GM12878 (cell line): ENCODE results near the gene CYTIP. TPM values are rescaled to one million over a fixed set of nuclear protein-coding genes. Genes with fewer than 3 reads are reported as not detected.

Source experiments
- CHD4 ChIP-seq: fragments of 200-600 bp; sonication (generic); IDR thresholded peaks from 2 replicates; pipeline ENCODE4 v1.6.1; 2016; ENCODE audit warnings: mild to moderate bottlenecking
- E4F1 ChIP-seq: fragments of 450-650 bp; IDR thresholded peaks from 2 replicates; pipeline ENCODE4 v1.6.1; 2018; ENCODE audit warnings: borderline replicate concordance, mild to moderate bottlenecking; ENCODE audit not compliant: partially characterized antibody
- ETV6 ChIP-seq, 2 experiments: fragments of 450-650 bp in 1 of 2; IDR thresholded peaks in 1 of 2; conservative IDR thresholded peaks in 1 of 2; 2 replicates each; pipeline ENCODE4 v1.6.1; 2014; ENCODE audit warnings: antibody characterized with exemption in 1 of 2, borderline replicate concordance in 1 of 2, low read depth in 1 of 2, mild to moderate bottlenecking in 1 of 2, moderate library complexity in 1 of 2
- EZH2 ChIP-seq: IDR thresholded peaks from 2 replicates; pipeline ENCODE4 v1.6.1; 2012; ENCODE audit warnings: low read depth, mild to moderate bottlenecking, control low read depth, inconsistent platforms, low read length, borderline replicate concordance; ENCODE audit not compliant: control insufficient read depth
- NBN ChIP-seq: fragments of 450-650 bp; IDR thresholded peaks from 2 replicates; pipeline ENCODE4 v1.6.1; 2016
- NFYA ChIP-seq: IDR thresholded peaks from 2 replicates; pipeline ENCODE4 v1.6.1; 2011; ENCODE audit warnings: low read depth, mild to moderate bottlenecking, low read length, improper control_type of control experiment, borderline replicate concordance
- SIX5 ChIP-seq: IDR thresholded peaks from 2 replicates; pipeline ENCODE4 v1.6.1; 2011; ENCODE audit warnings: mild to moderate bottlenecking, low read depth, low read length, moderate library complexity; ENCODE audit not compliant: severe bottlenecking
- SMAD1 ChIP-seq: fragments of 450-650 bp; IDR thresholded peaks from 2 replicates; pipeline ENCODE4 v1.6.1; 2018; ENCODE audit warnings: mild to moderate bottlenecking, low read depth; ENCODE audit not compliant: partially characterized antibody
- SMARCA5 ChIP-seq: fragments of 450-650 bp; IDR thresholded peaks from 2 replicates; pipeline ENCODE4 v1.6.1; 2017; ENCODE audit warnings: mild to moderate bottlenecking
- ZBTB4 ChIP-seq: fragments of 450-650 bp; formaldehyde crosslinking; IDR thresholded peaks from 2 replicates; pipeline ENCODE4 v1.4.0; 2022; ENCODE audit warnings: mild to moderate bottlenecking, moderate library complexity
- polyA plus RNA-seq, 11 experiments: library from polyadenylated mRNA; depleted of rRNA in 4 of 11; unstranded in 6 of 11; stranded (reverse) in 5 of 11; fragments of >200 nt; fragmentation: Nextera tagmentation in 4 of 11; fragmentation: Illumina TruSeq in 1 of 11; extraction: Ambion mirVana in 4 of 11; extraction: Trizol in 1 of 11; gene quantifications; 1 replicate in 1 of 11; 2 replicates in 10 of 11; pipeline versions ENCODE4 v1.2.1 to v1.2.3, GENCODE V29; 2011 to 2016; ENCODE audit warnings: inconsistent platforms in 2 of 11, missing spikeins in 2 of 11, low read depth in 1 of 11
- total RNA-seq, 4 experiments: library from RNA; depleted of rRNA in 3 of 4; stranded (reverse); fragments of >200 nt in 3 of 4; fragmentation: Illumina TruSeq in 1 of 4; extraction: Trizol in 1 of 4; gene quantifications; 2 replicates each; pipeline versions ENCODE4 v1.2.1 to v1.2.3, GENCODE V29; 2013 to 2021
- TF ChIP-seq, protein P1 (sequence below): IDR thresholded peaks from 2 replicates; pipeline ENCODE4 v1.6.1; 2011; ENCODE audit warnings: low read depth, low read length, improper control_type of control experiment, borderline replicate concordance
- TF ChIP-seq, protein P2 (sequence below): fragments of 450-650 bp; formaldehyde crosslinking; IDR thresholded peaks from 2 replicates; pipeline ENCODE4 v1.5.0; 2022; ENCODE audit warnings: mild to moderate bottlenecking, missing genetic modification characterization
- TF ChIP-seq, protein P3 (sequence below): IDR thresholded peaks from 2 replicates; pipeline ENCODE4 v1.6.1; 2012; ENCODE audit warnings: low read depth, low read length, improper control_type of control experiment

Gene CYTIP
- total and polyA plus RNA-seq, 10 of the 15 experiments (the other 5 are each of a cell fraction or from before 2014, with no cell fraction given), result 55.1 to 178 (median 73.4) TPM

GRCh38 chr2:157404363-157404762 lies 39.5 kb downstream of the CYTIP start (continued):
- no peak for TF ChIP-seq E4F1
- no peak for TF ChIP-seq SIX5
- TF ChIP-seq SMAD1, result peak; percentile 61
- TF ChIP-seq ETV6 (conservative IDR thresholded peaks at IDR 0.05 in 1 of 2, IDR thresholded peaks at IDR 0.05 in 1 of 2; ENCODE audit: borderline replicate concordance in 1 of 2, low read depth in 1 of 2), result peak in 1 of 2 experiments; percentile 84; a peak in 1 of 4 replicates
- TF ChIP-seq EZH2, result no peak
- TF ChIP-seq, protein P1, sequence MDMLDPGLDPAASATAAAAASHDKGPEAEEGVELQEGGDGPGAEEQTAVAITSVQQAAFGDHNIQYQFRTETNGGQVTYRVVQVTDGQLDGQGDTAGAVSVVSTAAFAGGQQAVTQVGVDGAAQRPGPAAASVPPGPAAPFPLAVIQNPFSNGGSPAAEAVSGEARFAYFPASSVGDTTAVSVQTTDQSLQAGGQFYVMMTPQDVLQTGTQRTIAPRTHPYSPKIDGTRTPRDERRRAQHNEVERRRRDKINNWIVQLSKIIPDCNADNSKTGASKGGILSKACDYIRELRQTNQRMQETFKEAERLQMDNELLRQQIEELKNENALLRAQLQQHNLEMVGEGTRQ, result no peak
- no peak for TF ChIP-seq CHD4
- TF ChIP-seq, protein P2, sequence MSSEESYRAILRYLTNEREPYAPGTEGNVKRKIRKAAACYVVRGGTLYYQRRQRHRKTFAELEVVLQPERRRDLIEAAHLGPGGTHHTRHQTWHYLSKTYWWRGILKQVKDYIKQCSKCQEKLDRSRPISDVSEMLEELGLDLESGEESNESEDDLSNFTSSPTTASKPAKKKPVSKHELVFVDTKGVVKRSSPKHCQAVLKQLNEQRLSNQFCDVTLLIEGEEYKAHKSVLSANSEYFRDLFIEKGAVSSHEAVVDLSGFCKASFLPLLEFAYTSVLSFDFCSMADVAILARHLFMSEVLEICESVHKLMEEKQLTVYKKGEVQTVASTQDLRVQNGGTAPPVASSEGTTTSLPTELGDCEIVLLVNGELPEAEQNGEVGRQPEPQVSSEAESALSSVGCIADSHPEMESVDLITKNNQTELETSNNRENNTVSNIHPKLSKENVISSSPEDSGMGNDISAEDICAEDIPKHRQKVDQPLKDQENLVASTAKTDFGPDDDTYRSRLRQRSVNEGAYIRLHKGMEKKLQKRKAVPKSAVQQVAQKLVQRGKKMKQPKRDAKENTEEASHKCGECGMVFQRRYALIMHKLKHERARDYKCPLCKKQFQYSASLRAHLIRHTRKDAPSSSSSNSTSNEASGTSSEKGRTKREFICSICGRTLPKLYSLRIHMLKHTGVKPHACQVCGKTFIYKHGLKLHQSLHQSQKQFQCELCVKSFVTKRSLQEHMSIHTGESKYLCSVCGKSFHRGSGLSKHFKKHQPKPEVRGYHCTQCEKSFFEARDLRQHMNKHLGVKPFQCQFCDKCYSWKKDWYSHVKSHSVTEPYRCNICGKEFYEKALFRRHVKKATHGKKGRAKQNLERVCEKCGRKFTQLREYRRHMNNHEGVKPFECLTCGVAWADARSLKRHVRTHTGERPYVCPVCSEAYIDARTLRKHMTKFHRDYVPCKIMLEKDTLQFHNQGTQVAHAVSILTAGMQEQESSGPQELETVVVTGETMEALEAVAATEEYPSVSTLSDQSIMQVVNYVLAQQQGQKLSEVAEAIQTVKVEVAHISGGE (CRISPR knock-in tag), result no peak
- TF ChIP-seq NFYA, result no peak
- TF ChIP-seq, protein P3, sequence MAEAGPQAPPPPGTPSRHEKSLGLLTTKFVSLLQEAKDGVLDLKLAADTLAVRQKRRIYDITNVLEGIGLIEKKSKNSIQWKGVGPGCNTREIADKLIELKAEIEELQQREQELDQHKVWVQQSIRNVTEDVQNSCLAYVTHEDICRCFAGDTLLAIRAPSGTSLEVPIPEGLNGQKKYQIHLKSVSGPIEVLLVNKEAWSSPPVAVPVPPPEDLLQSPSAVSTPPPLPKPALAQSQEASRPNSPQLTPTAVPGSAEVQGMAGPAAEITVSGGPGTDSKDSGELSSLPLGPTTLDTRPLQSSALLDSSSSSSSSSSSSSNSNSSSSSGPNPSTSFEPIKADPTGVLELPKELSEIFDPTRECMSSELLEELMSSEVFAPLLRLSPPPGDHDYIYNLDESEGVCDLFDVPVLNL, result no peak
- peak; percentile 67; the same call in 1 of the 2 replicates for TF ChIP-seq NBN
- TF ChIP-seq SMARCA5, result no peak
- TF ChIP-seq ZBTB4 (CRISPR knock-in tag), result no peak
